ENCODE measurements around the gene LRP1.

Gene LRP1

GRCh38 chr12:57181561-57182155 lies 53.4 kb downstream of the LRP1 start:
- Histone ChIP-seq H3K4me2 (no peak overlapping the region), H3K27ac (no peak overlapping the region), H3K27me3 (ENCODE audit: insufficient read depth, low read depth) (peaks cover 8% of the 10 kb centered on the region; the same call in 1 of the 2 replicates), H3K9ac (no peak overlapping the region), H3K4me3 (IDR thresholded peaks at IDR 0.05; ENCODE audit: insufficient read depth, low read depth, low read length) (no peak overlapping the region), H3K4me1 (ENCODE audit: low read depth, poor library complexity, severe bottlenecking) (peaks cover 4% of the 10 kb centered on the region), H3K79me2 (ENCODE audit: insufficient read depth, low read depth) (no peaks in the 10 kb centered on the region), H4K20me1 (ENCODE audit: insufficient read depth) (no peaks in the 10 kb centered on the region), H3K36me3 (ENCODE audit: insufficient read depth) (no peaks in the 10 kb centered on the region), H2AFZ (ENCODE audit: low read depth) (no peak overlapping the region)
- TF ChIP-seq, protein P1, sequence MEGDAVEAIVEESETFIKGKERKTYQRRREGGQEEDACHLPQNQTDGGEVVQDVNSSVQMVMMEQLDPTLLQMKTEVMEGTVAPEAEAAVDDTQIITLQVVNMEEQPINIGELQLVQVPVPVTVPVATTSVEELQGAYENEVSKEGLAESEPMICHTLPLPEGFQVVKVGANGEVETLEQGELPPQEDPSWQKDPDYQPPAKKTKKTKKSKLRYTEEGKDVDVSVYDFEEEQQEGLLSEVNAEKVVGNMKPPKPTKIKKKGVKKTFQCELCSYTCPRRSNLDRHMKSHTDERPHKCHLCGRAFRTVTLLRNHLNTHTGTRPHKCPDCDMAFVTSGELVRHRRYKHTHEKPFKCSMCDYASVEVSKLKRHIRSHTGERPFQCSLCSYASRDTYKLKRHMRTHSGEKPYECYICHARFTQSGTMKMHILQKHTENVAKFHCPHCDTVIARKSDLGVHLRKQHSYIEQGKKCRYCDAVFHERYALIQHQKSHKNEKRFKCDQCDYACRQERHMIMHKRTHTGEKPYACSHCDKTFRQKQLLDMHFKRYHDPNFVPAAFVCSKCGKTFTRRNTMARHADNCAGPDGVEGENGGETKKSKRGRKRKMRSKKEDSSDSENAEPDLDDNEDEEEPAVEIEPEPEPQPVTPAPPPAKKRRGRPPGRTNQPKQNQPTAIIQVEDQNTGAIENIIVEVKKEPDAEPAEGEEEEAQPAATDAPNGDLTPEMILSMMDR (conservative IDR thresholded peaks at IDR 0.05; ENCODE audit: low read depth, low read length) = no peak

- H3K4me3 ChIP-seq (IDR thresholded peaks at IDR 0.05; ENCODE audit: insufficient read depth, low read depth, low read length) = no peak overlapping the region
- no peak overlapping the region for H3K9ac ChIP-seq
- H3K4me2 ChIP-seq = no peak overlapping the region; the same call in 1 of the 2 replicates
- H3K4me1 ChIP-seq (ENCODE audit: low read depth, poor library complexity, severe bottlenecking) = peaks cover 4% of the 10 kb centered on the region
- no peaks in the 10 kb centered on the region for H3K36me3 ChIP-seq (ENCODE audit: insufficient read depth)
- H3K27me3 ChIP-seq (ENCODE audit: insufficient read depth, low read depth) = peaks cover 11% of the 10 kb centered on the region; the same call in 1 of the 2 replicates
- H3K79me2 ChIP-seq (ENCODE audit: insufficient read depth, low read depth) = no peaks in the 10 kb centered on the region
- H2AFZ ChIP-seq (ENCODE audit: low read depth) = no peak overlapping the region; the same call in 1 of the 2 replicates
- H3K27ac ChIP-seq = no peak overlapping the region
- H4K20me1 ChIP-seq (ENCODE audit: insufficient read depth) = no peaks in the 10 kb centered on the region
- TF ChIP-seq, protein P1 (conservative IDR thresholded peaks at IDR 0.05; ENCODE audit: low read depth, low read length) = peak; percentile 99
Measured at GRCh38 chr12:57182918-57183575, 54.8 kb downstream of the LRP1 start.

DNA sequence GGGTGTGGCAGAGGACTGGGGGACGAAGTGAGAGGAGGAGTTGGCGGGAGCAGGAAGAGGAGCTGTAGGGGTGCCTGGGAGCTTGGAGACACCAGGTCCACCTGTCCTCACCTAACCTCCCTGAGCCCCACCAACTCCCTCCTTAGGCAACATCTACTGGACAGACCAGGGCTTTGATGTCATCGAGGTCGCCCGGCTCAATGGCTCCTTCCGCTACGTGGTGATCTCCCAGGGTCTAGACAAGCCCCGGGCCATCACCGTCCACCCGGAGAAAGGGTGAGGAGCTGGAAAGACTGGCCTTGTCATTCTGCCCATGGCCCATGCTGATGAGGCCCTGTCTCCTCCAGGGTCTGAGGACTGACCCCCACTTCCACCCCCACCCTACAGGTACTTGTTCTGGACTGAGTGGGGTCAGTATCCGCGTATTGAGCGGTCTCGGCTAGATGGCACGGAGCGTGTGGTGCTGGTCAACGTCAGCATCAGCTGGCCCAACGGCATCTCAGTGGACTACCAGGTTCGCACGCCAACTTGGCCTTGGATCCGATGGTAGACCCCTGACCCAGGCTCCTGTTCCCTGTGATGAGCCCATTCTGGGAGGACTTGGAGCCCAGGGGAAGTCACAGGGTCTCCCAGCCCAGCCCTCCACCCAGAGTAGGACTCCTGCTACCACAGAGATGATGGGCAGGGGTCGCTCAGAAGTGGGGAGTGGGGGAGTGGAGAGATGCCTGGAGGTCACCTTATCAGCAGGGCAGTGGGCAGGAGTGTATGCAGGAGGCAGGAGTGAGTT lies 55.8 kb downstream of the LRP1 start:
- no peak overlapping the region for H3K27ac ChIP-seq
- H3K27me3 ChIP-seq (ENCODE audit: insufficient read depth, low read depth) = peaks cover 11% of the 10 kb centered on the region; the same call in 1 of the 2 replicates
- no peak overlapping the region for H3K4me3 ChIP-seq (IDR thresholded peaks at IDR 0.05; ENCODE audit: insufficient read depth, low read depth, low read length)
- TF ChIP-seq, protein P1 (conservative IDR thresholded peaks at IDR 0.05; ENCODE audit: low read depth, low read length) = no peak
- no peaks in the 10 kb centered on the region for H4K20me1 ChIP-seq (ENCODE audit: insufficient read depth)
- H3K36me3 ChIP-seq (ENCODE audit: insufficient read depth) = no peaks in the 10 kb centered on the region
- peaks cover 4% of the 10 kb centered on the region for H3K4me1 ChIP-seq (ENCODE audit: low read depth, poor library complexity, severe bottlenecking)
- H3K9ac ChIP-seq = no peak overlapping the region
- H2AFZ ChIP-seq (ENCODE audit: low read depth) = no peak overlapping the region
- no peaks in the 10 kb centered on the region for H3K79me2 ChIP-seq (ENCODE audit: insufficient read depth, low read depth)
- no peak overlapping the region for H3K4me2 ChIP-seq

DNA sequence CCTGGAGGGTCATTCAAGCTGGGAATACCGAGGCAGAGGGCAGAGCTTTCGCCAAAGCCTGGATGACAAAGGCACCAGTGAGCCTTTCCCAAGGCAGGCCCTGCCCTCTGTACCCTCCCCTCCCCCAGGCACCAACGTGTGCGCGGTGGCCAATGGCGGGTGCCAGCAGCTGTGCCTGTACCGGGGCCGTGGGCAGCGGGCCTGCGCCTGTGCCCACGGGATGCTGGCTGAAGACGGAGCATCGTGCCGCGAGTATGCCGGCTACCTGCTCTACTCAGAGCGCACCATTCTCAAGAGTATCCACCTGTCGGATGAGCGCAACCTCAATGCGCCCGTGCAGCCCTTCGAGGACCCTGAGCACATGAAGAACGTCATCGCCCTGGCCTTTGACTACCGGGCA lies 57.1 kb downstream of the LRP1 start:
- Histone ChIP-seq H2AFZ (ENCODE audit: low read depth) (no peak overlapping the region), H3K36me3 (ENCODE audit: insufficient read depth) (no peaks in the 10 kb centered on the region), H3K4me1 (ENCODE audit: low read depth, poor library complexity, severe bottlenecking) (peaks cover 4% of the 10 kb centered on the region), H3K79me2 (ENCODE audit: insufficient read depth, low read depth) (no peaks in the 10 kb centered on the region), H4K20me1 (ENCODE audit: insufficient read depth) (no peaks in the 10 kb centered on the region), H3K4me3 (IDR thresholded peaks at IDR 0.05; ENCODE audit: insufficient read depth, low read depth, low read length) (no peak overlapping the region), H3K27me3 (ENCODE audit: insufficient read depth, low read depth) (peaks cover 11% of the 10 kb centered on the region; the same call in 1 of the 2 replicates), H3K27ac (no peak overlapping the region), H3K4me2 (no peak overlapping the region), H3K9ac (no peak overlapping the region)
- TF ChIP-seq, protein P1 (conservative IDR thresholded peaks at IDR 0.05; ENCODE audit: low read depth, low read length) = no peak
